Stimulated activated naive B cell treated with anti-CD40 and anti-IgM and Interleukin-4, amounts not matched to agents 10 μg/mL and 1 μg/mL and 100 μg/mL, for 72 hours (primary cell): ENCODE measurements around the gene KIR3DL2.
A peak's percentile ranks its signal among the peaks of the same experiment; 100 is the strongest.
"Not testable (repeated sequence)": the region's sequence is repeated elsewhere in the genome, so short reads cannot be mapped to it uniquely, and the experiment has no call there.

ENCODE experiments used
- ATAC-seq, 2 donors: fragments of 150-1000 bp; cut with Tn5 transposase; replicated peaks; 2 replicates each; pipeline ENCODE4 v1.10.0; 2021; ENCODE audit warnings: moderate library complexity in 1 of 2
- DNase-seq: peaks from one replicate; pipeline ENCODE4 v3.0.0; 2021
- H3K27ac Mint-ChIP-seq: one replicate; pipeline ENCODE4 v1.8.0; 2022; ENCODE audit warnings: mild to moderate bottlenecking, mixed read lengths
- H3K27me3 Mint-ChIP-seq, 2 donors: one replicate each; pipeline ENCODE4 v1.8.0; 2022; ENCODE audit warnings: mixed read lengths in 2 of 2
- H3K36me3 Mint-ChIP-seq, 2 donors: one replicate each; pipeline ENCODE4 v1.8.0; 2022; ENCODE audit warnings: mixed read lengths in 2 of 2, mild to moderate bottlenecking in 1 of 2
- H3K4me1 Mint-ChIP-seq, 2 donors: one replicate each; pipeline ENCODE4 v1.8.0; 2022; ENCODE audit warnings: mixed read lengths in 2 of 2, mild to moderate bottlenecking in 1 of 2
- H3K4me3 Mint-ChIP-seq, 2 donors: one replicate each; pipeline ENCODE4 v1.8.0; 2022; ENCODE audit warnings: mild to moderate bottlenecking in 2 of 2, mixed read lengths in 2 of 2, moderate library complexity in 1 of 2
- H3K9me3 Mint-ChIP-seq, 2 donors: one replicate each; pipeline ENCODE4 v1.8.0; 2022; ENCODE audit warnings: mixed read lengths in 2 of 2, mild to moderate bottlenecking in 1 of 2

The KIR3DL2 gene

DNA sequence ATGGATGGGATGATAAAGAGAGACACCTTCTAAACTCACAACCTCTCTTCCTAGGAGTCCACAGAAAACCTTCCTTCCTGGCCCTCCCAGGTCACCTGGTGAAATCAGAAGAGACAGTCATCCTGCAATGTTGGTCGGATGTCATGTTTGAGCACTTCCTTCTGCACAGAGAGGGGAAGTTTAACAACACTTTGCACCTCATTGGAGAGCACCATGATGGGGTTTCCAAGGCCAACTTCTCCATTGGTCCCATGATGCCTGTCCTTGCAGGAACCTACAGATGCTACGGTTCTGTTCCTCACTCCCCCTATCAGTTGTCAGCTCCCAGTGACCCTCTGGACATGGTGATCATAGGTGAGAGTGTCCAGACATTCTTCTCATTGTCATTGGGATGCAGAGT is 12.7 kb upstream of the KIR3DL2 start:
- H3K27ac Mint-ChIP-seq, DNase-seq, H3K4me3 Mint-ChIP-seq, H3K9me3 Mint-ChIP-seq, H3K36me3 Mint-ChIP-seq, H3K27me3 Mint-ChIP-seq, ATAC-seq, H3K4me1 Mint-ChIP-seq: not testable (repeated sequence)

DNA sequence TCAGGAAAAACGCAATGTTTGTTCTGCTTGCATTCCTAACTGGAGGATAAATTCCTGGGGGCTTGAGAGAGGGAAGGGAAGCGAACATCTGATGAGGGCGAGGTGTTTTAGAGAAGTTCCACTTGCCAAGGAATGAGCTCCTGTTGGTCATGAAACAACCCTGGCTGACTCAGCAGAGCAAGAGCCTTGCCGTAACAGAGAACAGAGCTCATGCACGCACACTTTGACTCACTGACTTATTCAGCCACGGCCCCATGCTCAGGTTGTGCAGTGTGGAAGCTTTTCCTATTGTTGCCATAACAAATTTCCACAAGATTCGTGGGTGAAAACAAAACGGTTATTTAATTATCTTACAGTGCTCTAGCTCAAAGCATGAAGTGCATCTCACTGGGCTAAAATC is 7.1 kb upstream of the KIR3DL2 start:
- not testable (repeated sequence) for H3K4me1 Mint-ChIP-seq, H3K36me3 Mint-ChIP-seq, ATAC-seq, DNase-seq, H3K4me3 Mint-ChIP-seq, H3K27ac Mint-ChIP-seq, H3K9me3 Mint-ChIP-seq
- H3K27me3 Mint-ChIP-seq = peaks cover 10 to 18% of the 10 kb centered on the region in 2 donors

DNA sequence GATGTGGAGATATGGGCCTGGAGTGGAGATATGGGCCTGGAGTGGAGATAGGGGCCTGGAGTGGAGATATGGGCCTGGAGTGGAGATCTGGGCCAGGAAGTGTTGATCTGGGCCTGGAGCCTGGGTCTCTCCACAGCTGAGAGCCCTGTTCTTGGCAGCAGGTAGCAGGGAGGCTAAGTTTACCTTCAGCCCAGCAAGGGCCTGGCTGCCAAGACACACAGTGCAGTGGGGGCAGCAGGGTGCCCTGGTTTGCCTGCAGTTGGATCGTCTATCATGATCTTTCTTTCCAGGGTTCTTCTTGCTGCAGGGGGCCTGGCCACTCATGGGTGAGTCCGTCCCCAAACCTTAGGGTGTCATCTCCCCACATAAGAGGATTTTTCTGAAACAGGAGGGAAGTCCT is 687 bp downstream of the KIR3DL2 start:
- Mint-ChIP-seq H3K27me3 (peaks cover 22 to 29% of the 10 kb centered on the region in 2 donors), H3K4me3 (no peak overlapping the region)
- no peak for DNase-seq

DNA sequence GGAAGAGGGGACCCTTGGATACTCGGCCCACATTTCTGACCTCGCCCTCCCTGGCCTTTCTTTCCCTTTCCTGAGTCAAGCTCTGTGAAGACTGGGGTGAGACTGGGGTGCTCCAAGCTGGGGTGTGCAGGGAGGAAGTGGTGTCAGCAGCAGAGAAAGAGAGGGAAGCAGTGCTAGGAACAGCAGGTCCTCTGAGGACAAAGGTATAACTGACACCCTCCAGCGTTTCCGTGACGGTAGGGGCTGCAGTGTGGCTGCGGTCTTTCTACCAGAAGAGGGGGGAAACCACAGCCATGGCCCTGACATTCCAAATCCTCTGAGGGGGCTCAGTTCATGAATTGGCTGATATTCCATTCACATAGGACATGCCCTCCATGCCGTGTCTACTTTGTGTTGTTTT is 1.1 kb downstream of the KIR3DL2 start:
- no peak for ATAC-seq
- no peak overlapping the region for H3K27ac Mint-ChIP-seq
- no peaks in the 10 kb centered on the region for H3K36me3 Mint-ChIP-seq
- no peaks in the 10 kb centered on the region for H3K4me1 Mint-ChIP-seq
- no peak overlapping the region for H3K4me3 Mint-ChIP-seq
- no peak for DNase-seq
- peaks cover 22 to 29% of the 10 kb centered on the region in 2 donors for H3K27me3 Mint-ChIP-seq
- H3K9me3 Mint-ChIP-seq = peaks cover 3 to 4% of the 10 kb centered on the region in 2 donors

More for the DNA sequence above, 687 bp downstream of the KIR3DL2 start:
- H3K27ac Mint-ChIP-seq = no peak overlapping the region
- no peaks in the 10 kb centered on the region for H3K36me3 Mint-ChIP-seq
- H3K4me1 Mint-ChIP-seq = no peaks in the 10 kb centered on the region
- no peak for ATAC-seq
- H3K9me3 Mint-ChIP-seq = peaks cover 3 to 4% of the 10 kb centered on the region in 2 donors

DNA sequence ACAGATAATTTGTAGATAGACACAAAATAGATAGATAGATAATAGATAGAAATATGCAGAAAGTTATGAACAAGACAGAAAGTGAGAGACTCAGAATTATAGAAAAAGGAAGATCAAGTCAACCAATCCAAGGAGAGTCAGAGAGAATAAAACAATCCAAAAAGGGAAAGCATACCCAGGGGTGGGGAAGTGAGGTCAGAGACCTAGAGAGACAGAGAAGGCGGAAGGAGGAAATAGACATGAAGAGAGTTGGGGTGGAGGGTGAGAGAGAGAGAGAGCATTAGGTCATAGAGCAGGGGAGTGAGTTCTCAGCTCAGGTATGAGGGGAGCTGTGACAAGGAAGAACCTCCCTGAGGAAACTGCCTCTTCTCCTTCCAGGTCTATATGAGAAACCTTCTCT is 5.0 kb downstream of the KIR3DL2 start:
- peaks cover 17 to 22% of the 10 kb centered on the region in 2 donors for H3K27me3 Mint-ChIP-seq

DNA sequence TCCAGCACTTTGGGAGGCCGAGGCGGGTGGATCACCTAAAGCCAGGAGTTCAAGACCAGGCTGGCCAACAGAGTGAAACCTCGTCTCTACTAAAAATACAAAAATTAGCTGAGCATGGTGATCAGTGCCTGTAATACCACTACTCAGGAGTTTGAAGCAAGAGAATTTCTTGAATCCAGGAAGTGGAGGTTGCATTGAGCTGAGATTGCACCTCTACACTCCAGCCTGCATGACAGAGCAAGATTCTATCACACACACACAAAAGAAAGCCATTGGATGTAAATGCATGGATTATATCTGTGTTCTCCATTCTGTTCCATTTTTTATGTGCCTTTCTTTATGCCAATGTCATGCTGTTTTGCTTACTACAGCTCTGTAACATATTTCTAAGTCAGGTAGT is 8.2 kb downstream of the KIR3DL2 start:
- H3K27ac Mint-ChIP-seq, H3K9me3 Mint-ChIP-seq, DNase-seq, H3K4me1 Mint-ChIP-seq, ATAC-seq, H3K4me3 Mint-ChIP-seq, H3K36me3 Mint-ChIP-seq: not testable (repeated sequence)
- peaks cover 23 to 28% of the 10 kb centered on the region in 2 donors for H3K27me3 Mint-ChIP-seq

More for the DNA sequence above, 5.0 kb downstream of the KIR3DL2 start:
- H3K36me3 Mint-ChIP-seq, DNase-seq, H3K9me3 Mint-ChIP-seq, H3K27ac Mint-ChIP-seq, H3K4me1 Mint-ChIP-seq, H3K4me3 Mint-ChIP-seq, ATAC-seq: not testable (repeated sequence)

DNA sequence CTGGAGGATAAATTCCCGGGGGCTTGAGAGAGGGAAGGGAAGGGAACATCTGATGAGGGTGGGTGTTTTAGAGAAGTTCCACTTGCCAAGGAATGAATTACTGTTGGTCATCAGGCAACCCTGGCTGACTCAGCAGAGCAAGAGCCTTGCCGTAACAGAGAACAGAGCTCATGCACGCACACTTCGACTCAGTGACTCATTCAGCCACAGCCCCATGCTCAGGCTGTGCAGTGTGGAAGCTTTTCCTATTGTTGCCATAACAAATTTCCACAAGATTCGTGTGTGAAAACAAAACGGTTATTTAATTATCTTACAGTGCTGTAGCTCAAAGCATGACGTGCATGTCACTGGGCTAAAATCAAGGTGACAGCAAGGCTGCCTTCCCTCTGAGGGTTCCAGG is 9.2 kb downstream of the KIR3DL2 start:
- not testable (repeated sequence) for DNase-seq, ATAC-seq, H3K9me3 Mint-ChIP-seq, H3K4me1 Mint-ChIP-seq, H3K4me3 Mint-ChIP-seq, H3K36me3 Mint-ChIP-seq, H3K27ac Mint-ChIP-seq
- H3K27me3 Mint-ChIP-seq = peaks cover 19 to 21% of the 10 kb centered on the region in 2 donors

DNA sequence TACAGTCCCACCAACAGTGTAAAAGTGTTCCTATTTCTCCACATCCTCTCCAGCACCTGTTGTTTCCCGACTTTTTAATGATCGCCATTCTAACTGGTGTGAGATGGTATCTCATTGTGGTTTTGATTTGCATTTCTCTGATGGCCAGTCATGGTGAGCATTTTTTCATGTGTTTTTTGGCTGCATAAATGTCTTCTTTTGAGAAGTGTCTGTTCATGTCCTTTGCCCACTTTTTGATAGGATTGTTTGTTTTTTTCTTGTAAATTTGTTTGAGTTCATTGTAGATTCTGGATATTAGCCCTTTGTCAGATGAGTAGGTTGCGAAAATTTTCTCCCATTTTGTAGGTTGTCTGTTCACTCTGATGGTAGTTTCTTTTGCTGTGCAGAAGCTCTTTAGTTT is 13.2 kb downstream of the KIR3DL2 start:
- H3K36me3 Mint-ChIP-seq, H3K4me3 Mint-ChIP-seq, H3K9me3 Mint-ChIP-seq, H3K4me1 Mint-ChIP-seq, H3K27ac Mint-ChIP-seq, ATAC-seq, DNase-seq: not testable (repeated sequence)
- peaks cover 34 to 46% of the 10 kb centered on the region in 2 donors for H3K27me3 Mint-ChIP-seq

DNA sequence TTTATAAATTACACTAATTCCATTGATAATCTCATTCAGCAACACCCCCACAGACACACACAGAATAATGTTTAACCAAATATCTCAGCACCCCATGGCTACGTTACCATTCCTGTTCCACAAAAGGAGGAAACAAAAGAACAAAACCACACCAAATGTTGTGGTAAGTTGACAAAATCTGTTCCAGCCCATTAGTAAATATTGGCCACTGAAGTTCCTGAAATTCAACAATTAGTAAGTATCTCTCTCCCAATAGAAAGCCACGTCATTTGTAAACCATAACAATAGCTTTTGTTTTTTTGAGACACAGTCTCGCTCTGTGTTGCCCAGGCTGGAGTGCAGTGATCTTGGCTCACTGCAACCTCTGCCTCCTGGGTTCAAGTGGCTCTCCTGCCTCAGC is 21.5 kb downstream of the KIR3DL2 start:
- H3K4me3 Mint-ChIP-seq = no peak overlapping the region
- H3K36me3 Mint-ChIP-seq = no peaks in the 10 kb centered on the region
- no peak overlapping the region for H3K27ac Mint-ChIP-seq
- no peaks in the 10 kb centered on the region for H3K9me3 Mint-ChIP-seq
- peaks cover 13 to 18% of the 10 kb centered on the region in 2 donors for H3K27me3 Mint-ChIP-seq
- peaks cover 6 to 7% of the 10 kb centered on the region in 2 donors for H3K4me1 Mint-ChIP-seq
- ATAC-seq (no peak), DNase-seq (no peak)

DNA sequence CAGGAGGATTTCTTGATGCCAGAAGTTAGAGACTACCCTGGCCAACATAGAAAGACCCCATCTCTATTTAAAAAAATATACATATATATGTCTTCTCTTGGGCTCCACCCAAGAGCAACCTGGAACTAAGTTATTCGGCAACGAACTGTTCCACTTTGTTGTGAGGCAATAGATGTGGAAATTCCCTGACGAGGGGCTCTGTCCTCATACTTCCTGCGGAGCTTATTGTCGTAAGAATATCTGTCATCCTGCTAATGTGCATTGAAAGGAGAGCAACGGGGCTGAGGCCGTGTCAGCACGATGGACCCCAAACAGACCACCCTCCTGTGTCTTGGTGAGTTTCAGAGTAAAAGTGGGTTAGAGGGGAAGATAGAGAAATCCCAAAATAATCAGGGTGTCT is 23.7 kb downstream of the KIR3DL2 start, which contains the start of gene FCAR:
FCAR (plus strand) TSS at position 246 of the 400 bp plus-strand sequence; CDS start at position 301, 55 bp downstream.
- no peak for DNase-seq
- Mint-ChIP-seq H3K9me3 (no peaks in the 10 kb centered on the region), H3K4me1 (peaks cover 6 to 7% of the 10 kb centered on the region in 2 donors), H3K36me3 (no peaks in the 10 kb centered on the region), H3K27ac (no peak within 1 kb of the TSS), H3K27me3 (peaks cover 22 to 24% of the 10 kb centered on the region in 2 donors), H3K4me3 (no peak within 1 kb of the TSS)
- no peak for ATAC-seq

DNA sequence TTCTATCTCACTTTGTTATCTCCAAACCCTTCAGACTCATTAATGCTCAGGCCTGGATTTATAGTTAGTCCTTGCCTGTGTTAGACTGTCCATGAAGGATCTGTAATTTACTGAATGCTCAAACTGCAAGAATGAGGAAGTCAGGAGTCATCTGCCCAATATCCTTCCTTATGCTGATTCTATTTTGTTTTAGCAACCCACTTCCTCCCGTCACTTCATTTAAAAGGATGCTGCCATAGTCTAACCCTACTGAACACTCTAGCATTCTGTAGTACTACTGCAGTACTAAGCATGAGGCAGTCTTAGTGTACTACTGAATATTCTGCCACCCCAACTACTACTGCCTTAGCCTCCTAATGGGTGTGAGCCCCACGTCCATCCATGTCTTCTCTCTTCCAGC is 25.3 kb downstream of the KIR3DL2 start:
- Mint-ChIP-seq H3K4me1 (peaks cover 6 to 7% of the 10 kb centered on the region in 2 donors), H3K27ac (no peak overlapping the region), H3K4me3 (no peak overlapping the region), H3K27me3 (peaks cover 33 to 37% of the 10 kb centered on the region in 2 donors), H3K9me3 (no peaks in the 10 kb centered on the region), H3K36me3 (no peaks in the 10 kb centered on the region)
- ATAC-seq = peak in 1 of 2 donors; percentile 14
- DNase-seq = no peak

DNA sequence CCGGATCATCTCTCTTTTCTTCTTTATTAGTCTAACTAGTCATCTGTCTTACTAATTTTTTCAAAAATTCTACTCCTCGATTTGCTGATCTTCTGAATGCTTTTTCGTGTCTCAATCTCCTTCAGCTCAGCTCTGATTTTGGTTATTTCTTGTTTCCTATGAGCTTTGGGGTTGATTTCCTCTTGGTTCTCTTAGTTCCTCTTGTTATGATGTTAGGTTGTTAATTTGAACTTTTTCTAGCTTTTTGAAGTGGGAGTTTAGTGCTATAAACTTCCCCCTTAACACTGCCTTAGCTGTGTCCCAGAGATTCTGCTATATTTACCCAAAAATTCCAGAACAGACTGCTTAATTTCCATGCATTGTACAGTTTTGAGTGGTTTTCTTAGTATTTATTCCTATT is 27.2 kb downstream of the KIR3DL2 start:
- Mint-ChIP-seq H3K9me3 (no peaks in the 10 kb centered on the region), H3K27me3 (peaks cover 40 to 49% of the 10 kb centered on the region in 2 donors), H3K4me3 (no peak overlapping the region), H3K27ac (no peak overlapping the region), H3K4me1 (peaks cover 9 to 13% of the 10 kb centered on the region in 2 donors), H3K36me3 (no peaks in the 10 kb centered on the region)
- DNase-seq = no peak
- ATAC-seq = no peak

DNA sequence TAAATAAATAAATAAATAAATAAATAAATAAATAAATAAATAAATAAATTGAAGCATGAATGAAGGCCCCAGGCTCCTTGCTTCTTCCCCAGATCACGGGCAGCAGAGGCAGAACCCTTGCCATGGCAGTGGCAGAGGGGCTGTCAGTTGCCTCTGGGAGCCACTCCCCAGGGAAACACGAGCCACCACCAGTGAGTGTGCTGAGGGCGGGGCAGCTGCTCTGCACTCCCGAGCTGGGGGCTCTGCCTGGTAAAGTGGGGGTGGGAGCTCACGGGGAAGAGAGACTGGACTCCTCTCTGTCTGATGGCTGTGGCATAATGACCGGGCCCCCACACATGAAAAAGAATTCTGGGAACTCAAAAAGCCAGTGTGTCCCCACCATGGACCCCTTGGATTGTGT is 31.6 kb downstream of the KIR3DL2 start:
- Mint-ChIP-seq H3K27me3 (peaks cover 40 to 54% of the 10 kb centered on the region in 2 donors), H3K9me3 (no peaks in the 10 kb centered on the region), H3K36me3 (no peaks in the 10 kb centered on the region), H3K4me1 (peaks cover 4 to 6% of the 10 kb centered on the region in 2 donors), H3K27ac (no peak overlapping the region), H3K4me3 (no peak overlapping the region)
- ATAC-seq (no peak), DNase-seq (no peak)

DNA sequence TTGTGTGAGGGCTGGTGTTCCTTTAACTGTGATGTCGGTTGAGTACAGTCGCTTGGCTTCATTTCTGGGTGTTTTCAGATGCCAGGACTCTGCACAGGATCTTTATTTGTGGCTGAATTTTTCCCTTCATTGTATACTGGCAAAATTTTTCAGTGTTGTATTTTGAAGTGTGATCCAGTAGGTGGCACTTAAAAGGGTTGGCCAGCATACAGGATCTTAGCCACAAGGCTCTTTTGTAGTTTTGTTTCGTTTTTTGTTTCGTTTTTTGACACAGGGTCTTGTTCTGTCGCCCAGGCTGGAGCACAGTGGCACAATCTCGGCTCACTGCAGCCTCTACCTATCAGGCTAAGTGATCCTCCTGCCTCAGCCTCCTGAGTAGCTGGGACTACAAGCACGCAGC is 32.5 kb downstream of the KIR3DL2 start:
- DNase-seq (no peak), ATAC-seq (peak; percentile 67 to 71)
- H3K9me3 Mint-ChIP-seq = no peaks in the 10 kb centered on the region
- peaks cover 33 to 47% of the 10 kb centered on the region in 2 donors for H3K27me3 Mint-ChIP-seq
- no peaks in the 10 kb centered on the region for H3K36me3 Mint-ChIP-seq
- no peak overlapping the region for H3K4me3 Mint-ChIP-seq
- H3K4me1 Mint-ChIP-seq = peaks cover 4 to 6% of the 10 kb centered on the region in 2 donors
- H3K27ac Mint-ChIP-seq = no peak overlapping the region

DNA sequence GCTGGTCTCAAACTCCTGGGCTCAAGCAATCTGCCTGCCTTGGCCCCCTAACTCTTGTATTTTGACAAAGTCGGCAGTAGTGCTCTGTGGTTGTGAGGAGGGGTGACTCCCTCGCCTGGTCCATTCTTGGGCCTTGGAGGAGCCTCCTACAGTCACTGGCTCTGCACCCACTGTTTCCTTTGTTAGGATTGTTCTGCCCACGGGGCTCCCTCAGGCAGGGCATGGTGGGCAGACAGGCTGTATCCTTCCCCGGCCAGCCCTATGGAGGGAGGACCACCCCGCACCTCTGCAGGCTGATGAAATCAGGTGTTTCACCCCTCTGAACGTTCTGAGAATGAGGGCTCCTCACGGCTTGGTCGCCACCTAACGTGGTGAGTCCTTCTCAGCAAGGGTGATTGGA is 33.0 kb downstream of the KIR3DL2 start:
- H3K27me3 Mint-ChIP-seq = peaks cover 30 to 44% of the 10 kb centered on the region in 2 donors
- ATAC-seq (no peak), DNase-seq (no peak)
- H3K4me1 Mint-ChIP-seq = peaks cover 4 to 6% of the 10 kb centered on the region in 2 donors
- no peak overlapping the region for H3K27ac Mint-ChIP-seq
- no peak overlapping the region for H3K4me3 Mint-ChIP-seq
- no peaks in the 10 kb centered on the region for H3K9me3 Mint-ChIP-seq
- H3K36me3 Mint-ChIP-seq = no peaks in the 10 kb centered on the region

DNA sequence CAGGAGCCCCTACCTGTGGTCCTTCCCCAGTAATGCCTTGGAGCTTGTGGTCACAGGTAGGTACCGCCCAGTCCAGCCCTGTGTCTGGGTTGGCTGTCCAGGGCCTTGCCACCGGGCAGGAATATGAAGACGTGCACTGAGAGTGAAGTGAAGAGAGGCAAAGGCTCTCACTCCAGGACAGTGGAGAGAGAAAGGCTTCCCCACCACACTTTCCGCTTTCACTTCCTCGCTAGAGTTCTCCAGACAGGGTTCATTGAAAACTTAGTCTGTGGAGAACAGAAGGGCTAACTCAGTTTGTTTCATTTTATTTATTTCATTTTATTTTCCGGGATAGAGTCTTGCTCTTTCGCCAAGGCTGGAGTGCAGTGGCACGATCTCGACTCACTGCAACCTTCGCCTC is 38.0 kb downstream of the KIR3DL2 start:
- ATAC-seq (no peak), DNase-seq (no peak)
- Mint-ChIP-seq H3K4me1 (no peaks in the 10 kb centered on the region), H3K36me3 (no peaks in the 10 kb centered on the region), H3K27me3 (peaks cover 4 to 11% of the 10 kb centered on the region in 2 donors), H3K27ac (no peak overlapping the region), H3K4me3 (no peak overlapping the region), H3K9me3 (no peaks in the 10 kb centered on the region)
